Mesendoderm (in vitro differentiated cells): ENCODE data around the gene MCU.

Source experiments
- DNase-seq: peaks from one replicate; pipeline ENCODE4 v3.0.0; 2013
- H2AK5ac ChIP-seq: 2 replicates; pipeline ENCODE4 v1.6.1; 2013; ENCODE audit warnings: low read length, inconsistent platforms
- H2BK120ac ChIP-seq: 2 replicates; pipeline ENCODE4 v1.6.1; 2013; ENCODE audit warnings: low read depth, mild to moderate bottlenecking, low read length, moderate library complexity, mixed read lengths
- H2BK15ac ChIP-seq: replicated peaks from 2 replicates; pipeline ENCODE4 v1.6.1; 2013; ENCODE audit warnings: low read depth, mild to moderate bottlenecking, moderate library complexity
- H2BK5ac ChIP-seq: 2 replicates; pipeline ENCODE4 v1.6.1; 2013; ENCODE audit warnings: low read length, inconsistent platforms
- H3K18ac ChIP-seq: 2 replicates; pipeline ENCODE4 v1.6.1; 2013; ENCODE audit warnings: mild to moderate bottlenecking, low read length, mixed read lengths
- H3K23ac ChIP-seq: one replicate; pipeline ENCODE4 v1.6.1; 2013; ENCODE audit warnings: low read length
- H3K27ac ChIP-seq: 2 replicates; pipeline ENCODE4 v1.5.1; 2013; ENCODE audit warnings: low read depth, mild to moderate bottlenecking, inconsistent platforms, low read length, moderate library complexity
- H3K27me3 ChIP-seq: 2 replicates; pipeline ENCODE4 v1.6.1; 2013; ENCODE audit warnings: low read length, control low read depth, mild to moderate bottlenecking, inconsistent platforms; ENCODE audit not compliant: insufficient read depth, poor library complexity
- H3K36me3 ChIP-seq: 2 replicates; pipeline ENCODE4 v1.6.1; 2013; ENCODE audit warnings: low read length, inconsistent platforms; ENCODE audit not compliant: control insufficient read depth, insufficient read depth
- H3K4ac ChIP-seq: one replicate; pipeline ENCODE4 v1.6.1; 2013; ENCODE audit warnings: low read depth, mild to moderate bottlenecking, low read length, moderate library complexity
- H3K4me1 ChIP-seq: 2 replicates; pipeline ENCODE4 v1.6.1; 2013; ENCODE audit warnings: low read depth, low read length, inconsistent platforms; ENCODE audit not compliant: control insufficient read depth
- H3K4me2 ChIP-seq: 2 replicates; pipeline ENCODE4 v1.6.1; 2013; ENCODE audit warnings: low read length
- H3K4me3 ChIP-seq: 2 replicates; pipeline ENCODE4 v1.5.1; 2013; ENCODE audit warnings: mild to moderate bottlenecking, low read length
- H3K56ac ChIP-seq: one replicate; pipeline ENCODE4 v1.6.1; 2013; ENCODE audit warnings: low read length
- H3K79me1 ChIP-seq: 2 replicates; pipeline ENCODE4 v1.6.1; 2013; ENCODE audit warnings: low read length, inconsistent platforms
- H3K79me2 ChIP-seq: 2 replicates; pipeline ENCODE4 v1.6.1; 2013; ENCODE audit warnings: mild to moderate bottlenecking, low read length; ENCODE audit not compliant: control insufficient read depth, insufficient read depth
- H3K9ac ChIP-seq: 2 replicates; pipeline ENCODE4 v1.6.1; 2013; ENCODE audit warnings: low read length, inconsistent platforms
- H4K5ac ChIP-seq: one replicate; pipeline ENCODE4 v1.6.1; 2013; ENCODE audit warnings: low read length
- H4K8ac ChIP-seq: one replicate; pipeline ENCODE4 v1.6.1; 2013; ENCODE audit warnings: low read depth, mild to moderate bottlenecking, control low read depth, low read length, moderate library complexity
- WGBS: extraction: QIAGEN DNeasy Blood & Tissue Kit; methylation state at CpG from one replicate; pipeline ENCODE4 v1.1.7; 2013; ENCODE audit warnings: low lambda C conversion rate, missing lambda C conversion rate; ENCODE audit not compliant: insufficient coverage; ENCODE audit errors: extremely low coverage; 5-methylcytosine and 5-hydroxymethylcytosine counted together

The MCU gene

DNA sequence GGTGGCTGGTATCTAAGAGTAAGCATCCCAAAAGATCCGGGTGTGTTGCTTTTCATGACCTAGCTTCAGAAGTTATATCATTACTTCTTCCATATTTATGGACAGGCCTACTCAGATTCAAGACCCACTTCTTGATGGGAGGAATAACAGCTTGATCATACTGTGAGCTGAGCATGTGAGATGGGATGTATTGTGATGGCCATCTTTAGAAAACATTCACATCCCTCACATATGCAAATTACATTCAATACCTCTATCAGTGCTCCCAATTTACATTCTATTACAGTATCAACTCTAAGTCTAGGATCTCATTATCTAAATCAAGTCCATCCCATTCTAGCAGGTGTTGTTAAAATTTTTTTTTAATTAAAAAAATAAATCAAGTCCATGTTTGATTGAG, 101.8 kb downstream of the MCU start:
- H2AK5ac ChIP-seq: no peak overlapping the region
- H3K4me2 ChIP-seq: no peak overlapping the region
- no peak overlapping the region for H4K8ac ChIP-seq
- H4K5ac ChIP-seq: no peak overlapping the region
- H2BK15ac ChIP-seq: no peak overlapping the region
- H3K4me1 ChIP-seq: peaks cover 6% of the 10 kb centered on the region
- no CpG with 5 or more reads among the region's 1 CpG for WGBS
- no peak overlapping the region for H3K23ac ChIP-seq
- DNase-seq: no peak
- no peaks in the 10 kb centered on the region for H3K27me3 ChIP-seq
- no peak overlapping the region for H2BK5ac ChIP-seq
- H3K79me2 ChIP-seq: no peaks in the 10 kb centered on the region
- H3K56ac ChIP-seq: no peak overlapping the region
- no peaks in the 10 kb centered on the region for H3K36me3 ChIP-seq
- H3K4ac ChIP-seq: no peak overlapping the region
- no peak overlapping the region for H3K9ac ChIP-seq
- peaks cover 3% of the 10 kb centered on the region for H3K79me1 ChIP-seq
- H2BK120ac ChIP-seq: no peak overlapping the region
- no peak overlapping the region for H3K4me3 ChIP-seq
- H3K18ac ChIP-seq: no peak overlapping the region
- no peak overlapping the region for H3K27ac ChIP-seq

DNA sequence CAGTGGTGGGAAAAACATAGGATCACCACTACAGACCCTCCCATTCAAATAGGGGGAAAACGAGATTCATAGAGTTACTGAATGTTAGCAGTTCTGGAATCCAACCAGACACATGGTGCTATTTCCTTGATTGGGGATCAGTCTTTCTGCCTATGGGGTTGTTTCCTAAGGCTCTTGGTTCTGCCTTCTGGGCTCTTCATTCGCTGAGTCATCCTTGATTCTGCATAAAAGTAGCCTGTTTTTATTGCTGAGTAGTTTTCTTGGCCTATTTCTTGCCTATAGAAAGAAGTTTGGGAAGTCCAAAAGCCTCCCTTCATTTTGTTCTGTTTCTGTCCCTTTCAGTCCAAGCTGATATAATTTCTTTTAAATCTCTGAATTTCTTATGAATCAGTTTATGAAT, 102.3 kb downstream of the MCU start:
- no peak overlapping the region for H3K27ac ChIP-seq
- no peak overlapping the region for H2BK15ac ChIP-seq
- no peaks in the 10 kb centered on the region for H3K36me3 ChIP-seq
- no peak overlapping the region for H3K4me2 ChIP-seq
- H4K5ac ChIP-seq: no peak overlapping the region
- H3K9ac ChIP-seq: no peak overlapping the region
- no peak overlapping the region for H3K23ac ChIP-seq
- WGBS: no CpG with 5 or more reads among the region's 2 CpGs
- no peaks in the 10 kb centered on the region for H3K27me3 ChIP-seq
- H3K18ac ChIP-seq: no peak overlapping the region
- no peak overlapping the region for H4K8ac ChIP-seq
- peak; percentile 48 for DNase-seq
- H2BK120ac ChIP-seq: no peak overlapping the region
- H3K56ac ChIP-seq: no peak overlapping the region
- H3K4me1 ChIP-seq: peaks cover 6% of the 10 kb centered on the region
- H2AK5ac ChIP-seq: no peak overlapping the region
- H3K4me3 ChIP-seq: no peak overlapping the region
- peaks cover 3% of the 10 kb centered on the region for H3K79me1 ChIP-seq
- no peak overlapping the region for H3K4ac ChIP-seq
- H3K79me2 ChIP-seq: no peaks in the 10 kb centered on the region
- H2BK5ac ChIP-seq: no peak overlapping the region

DNA sequence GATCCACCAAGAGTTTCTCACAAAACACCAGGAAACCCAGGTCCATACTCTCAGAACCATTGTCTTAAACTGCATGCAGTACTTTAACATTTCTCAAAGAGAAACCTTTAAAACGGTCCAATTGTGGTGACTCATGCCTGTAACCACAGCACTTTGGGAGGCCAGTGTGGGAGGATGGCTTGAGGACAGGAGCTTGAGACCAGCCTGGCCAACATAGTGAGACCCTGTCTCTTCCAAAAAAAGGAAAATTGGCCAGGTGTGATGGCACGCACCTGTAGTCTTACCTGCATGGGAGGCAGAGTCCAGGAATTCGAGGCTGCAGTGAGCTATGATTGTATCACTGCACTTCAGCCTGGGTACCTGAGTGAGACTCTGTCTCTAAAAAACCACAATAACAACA, 104.1 kb downstream of the MCU start:
- no CpG with 5 or more reads among the region's 3 CpGs for WGBS
- Histone ChIP-seq H3K9ac (no peak overlapping the region), H3K27ac (no peak overlapping the region), H2BK15ac (no peak overlapping the region), H3K36me3 (no peaks in the 10 kb centered on the region), H2AK5ac (no peak overlapping the region), H3K4me3 (no peak overlapping the region), H3K4me1 (peaks cover 6% of the 10 kb centered on the region), H3K79me1 (peaks cover 3% of the 10 kb centered on the region), H3K4ac (no peak overlapping the region), H3K79me2 (no peaks in the 10 kb centered on the region), H3K23ac (no peak overlapping the region), H3K27me3 (no peaks in the 10 kb centered on the region), H3K4me2 (no peak overlapping the region), H2BK5ac (no peak overlapping the region), H3K18ac (no peak overlapping the region), H2BK120ac (no peak overlapping the region), H4K8ac (no peak overlapping the region), H4K5ac (no peak overlapping the region), H3K56ac (no peak overlapping the region)
- no peak for DNase-seq

DNA sequence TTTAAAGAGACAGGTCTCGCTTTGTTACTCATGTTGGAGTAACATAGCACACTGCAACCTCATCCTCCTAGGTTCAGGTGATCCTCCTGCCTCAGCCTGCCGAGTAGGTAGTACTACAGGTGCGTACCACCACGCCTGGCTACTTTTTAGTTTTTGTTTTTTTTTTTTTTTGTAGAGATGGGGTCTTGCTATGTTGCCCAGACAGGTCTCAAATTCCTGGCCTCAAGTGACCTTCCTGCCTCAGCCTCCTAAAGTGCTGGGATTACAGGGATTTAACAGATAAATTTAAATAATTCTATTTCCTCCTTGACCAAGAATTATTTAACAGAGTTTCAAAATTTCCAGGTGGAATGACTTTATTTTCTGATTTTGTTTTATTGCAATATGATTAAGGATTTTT, 104.6 kb downstream of the MCU start:
- H3K18ac ChIP-seq: no peak overlapping the region
- H3K9ac ChIP-seq: no peak overlapping the region
- no peak overlapping the region for H4K8ac ChIP-seq
- no peak overlapping the region for H3K4ac ChIP-seq
- no peak overlapping the region for H3K4me2 ChIP-seq
- no peak overlapping the region for H3K27ac ChIP-seq
- peaks cover 6% of the 10 kb centered on the region for H3K4me1 ChIP-seq
- H4K5ac ChIP-seq: no peak overlapping the region
- H3K4me3 ChIP-seq: no peak overlapping the region
- H2BK5ac ChIP-seq: no peak overlapping the region
- no peaks in the 10 kb centered on the region for H3K79me2 ChIP-seq
- no peak overlapping the region for H3K23ac ChIP-seq
- no peak overlapping the region for H2BK120ac ChIP-seq
- no peaks in the 10 kb centered on the region for H3K27me3 ChIP-seq
- H2AK5ac ChIP-seq: no peak overlapping the region
- no peak overlapping the region for H2BK15ac ChIP-seq
- H3K36me3 ChIP-seq: no peaks in the 10 kb centered on the region
- H3K56ac ChIP-seq: no peak overlapping the region
- no peak for DNase-seq
- H3K79me1 ChIP-seq: peaks cover 3% of the 10 kb centered on the region
- WGBS: no CpG with 5 or more reads among the region's 4 CpGs

DNA sequence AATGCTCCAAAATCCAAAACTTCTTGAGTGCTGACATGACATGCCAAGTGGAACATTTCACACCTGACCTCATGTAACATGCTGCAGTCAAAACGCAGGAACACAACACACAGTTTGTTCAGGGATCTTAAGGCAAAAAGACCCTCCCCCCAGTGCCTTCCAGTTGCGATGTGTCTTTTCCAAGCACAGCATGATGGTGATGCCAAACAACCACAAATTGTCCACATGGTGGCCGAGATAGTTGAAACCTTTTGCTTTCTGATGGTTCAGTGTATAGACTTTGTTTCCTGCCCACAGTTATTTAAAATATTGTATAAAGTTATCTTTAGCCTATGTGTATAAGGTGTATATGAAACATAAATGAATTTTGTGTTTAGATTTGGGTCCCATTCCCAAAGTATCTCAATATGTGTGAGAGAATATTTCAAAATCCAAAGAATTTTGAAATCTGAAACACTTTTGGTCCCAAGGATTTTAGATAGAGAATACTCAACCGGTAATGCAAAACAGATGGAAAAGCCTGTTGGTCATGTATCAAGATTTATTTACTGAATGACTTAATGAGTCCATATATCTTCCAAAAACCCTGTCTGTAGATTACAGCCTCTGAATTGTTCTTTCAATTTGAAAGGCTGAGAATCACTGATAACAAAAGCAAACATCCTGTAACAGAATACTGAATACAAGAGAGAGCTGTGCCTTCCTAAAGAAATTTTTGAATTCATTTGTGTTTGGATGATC, 108.2 kb downstream of the MCU start:
- H2BK120ac ChIP-seq: no peak overlapping the region
- H3K18ac ChIP-seq: no peak overlapping the region
- peak; percentile 61 for DNase-seq
- H3K9ac ChIP-seq: no peak overlapping the region
- H3K27ac ChIP-seq: no peak overlapping the region
- H3K79me2 ChIP-seq: no peaks in the 10 kb centered on the region
- H3K36me3 ChIP-seq: no peaks in the 10 kb centered on the region
- H3K56ac ChIP-seq: peak overlapping the region; percentile 7
- H3K23ac ChIP-seq: no peak overlapping the region
- H4K8ac ChIP-seq: no peak overlapping the region
- H3K27me3 ChIP-seq: no peaks in the 10 kb centered on the region
- no peak overlapping the region for H3K4me3 ChIP-seq
- no CpG with 5 or more reads among the region's 4 CpGs for WGBS
- no peak overlapping the region for H3K4me2 ChIP-seq
- H2BK5ac ChIP-seq: peak overlapping the region; percentile 16
- H4K5ac ChIP-seq: no peak overlapping the region
- no peak overlapping the region for H2BK15ac ChIP-seq
- H3K4me1 ChIP-seq: peaks cover 4% of the 10 kb centered on the region
- no peak overlapping the region for H2AK5ac ChIP-seq
- no peak overlapping the region for H3K4ac ChIP-seq
- H3K79me1 ChIP-seq: peaks cover 1% of the 10 kb centered on the region

DNA sequence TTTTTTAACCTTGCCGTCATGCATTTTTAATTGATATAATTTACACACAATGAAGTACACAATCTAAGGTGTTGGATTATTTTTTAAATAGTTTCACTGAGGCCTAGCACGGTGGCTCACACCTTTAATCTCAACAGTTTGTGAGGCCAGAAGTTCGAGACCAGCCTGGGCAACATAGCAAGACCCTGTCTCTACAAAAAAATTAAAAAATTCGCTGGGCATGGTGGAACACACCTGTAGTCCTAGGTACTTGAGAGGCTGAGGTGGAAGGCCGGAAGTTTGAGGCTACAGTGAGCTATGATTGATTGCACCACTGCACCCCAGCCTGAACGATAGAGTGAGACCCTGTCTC, 108.8 kb downstream of the MCU start:
- no peak overlapping the region for H4K8ac ChIP-seq
- H2BK120ac ChIP-seq: no peak overlapping the region
- H2BK15ac ChIP-seq: no peak overlapping the region
- H3K4ac ChIP-seq: no peak overlapping the region
- H3K4me1 ChIP-seq: peaks cover 4% of the 10 kb centered on the region
- H3K79me2 ChIP-seq: no peaks in the 10 kb centered on the region
- no peak for DNase-seq
- no peak overlapping the region for H2BK5ac ChIP-seq
- no peak overlapping the region for H3K18ac ChIP-seq
- H3K56ac ChIP-seq: no peak overlapping the region
- no peak overlapping the region for H4K5ac ChIP-seq
- no peak overlapping the region for H3K4me2 ChIP-seq
- H3K27ac ChIP-seq: no peak overlapping the region
- no peak overlapping the region for H3K4me3 ChIP-seq
- no CpG with 5 or more reads among the region's 6 CpGs for WGBS
- H3K79me1 ChIP-seq: peaks cover 1% of the 10 kb centered on the region
- H2AK5ac ChIP-seq: no peak overlapping the region
- no peaks in the 10 kb centered on the region for H3K36me3 ChIP-seq
- H3K9ac ChIP-seq: no peak overlapping the region
- H3K23ac ChIP-seq: no peak overlapping the region
- no peaks in the 10 kb centered on the region for H3K27me3 ChIP-seq
